Panc1 (cell line): Measurements from ENCODE around the gene EXD3. TPM values are rescaled to one million over a fixed set of nuclear protein-coding genes. Genes with fewer than 3 reads are reported as not detected.

Source experiments
- ATAC-seq: fragments of 200-7000 bp; cut with Tn5 transposase; 2 replicates; pipeline ENCODE4 v1.9.1; 2020; ENCODE audit warnings: mild to moderate bottlenecking, moderate library complexity
- BruUV-seq: library from RNA; stranded (reverse); fragments of 400-500 nt; replicated peaks from 2 replicates; lab custom pipeline; 2021; lab: Mats Ljungman, UMichigan
- CTCF ChIA-PET: fragments of 300-600 bp; sonication (Branson Sonifier 250); formaldehyde crosslinking; loops from one replicate; lab custom pipeline; 2022; ENCODE audit warnings: antibody characterized with exemption; lab: Charles Lee
- POLR2A ChIA-PET: fragments of 300-600 bp; sonication (Branson Sonifier 250); formaldehyde crosslinking; loops from one replicate; lab custom pipeline; 2022; ENCODE audit warnings: antibody characterized with exemption; lab: Charles Lee
- DNase-seq: peaks from one replicate; pipeline ENCODE4 v3.0.0-alpha.2; 2010; ENCODE audit warnings: low read depth, low spot score
- H3K27ac ChIP-seq: 2 replicates; pipeline ENCODE4 v1.5.1; 2011; ENCODE audit warnings: mild to moderate bottlenecking, low read length, inconsistent platforms
- H3K27me3 ChIP-seq: fragments of 200-500 bp; sonication (Bioruptor generic); 2 replicates; pipeline ENCODE4 v1.6.0; 2014; ENCODE audit warnings: low read length, inconsistent platforms; ENCODE audit not compliant: control insufficient read depth, insufficient read depth
- H3K36me3 ChIP-seq: fragments of 200-500 bp; sonication (Bioruptor generic); 2 replicates; pipeline ENCODE4 v1.5.1; 2014; ENCODE audit warnings: inconsistent platforms, mild to moderate bottlenecking, low read length, moderate library complexity; ENCODE audit not compliant: control insufficient read depth, insufficient read depth
- H3K4me1 ChIP-seq: 2 replicates; pipeline ENCODE4 v1.5.1; 2011; ENCODE audit warnings: inconsistent platforms, mild to moderate bottlenecking, low read length, moderate library complexity; ENCODE audit not compliant: control insufficient read depth, insufficient read depth
- H3K4me3 ChIP-seq, 2 experiments: 2 replicates each; pipeline ENCODE4 v1.5.1; 2011 to 2012; ENCODE audit warnings: low read depth in 2 of 2, low read length in 2 of 2, mild to moderate bottlenecking in 2 of 2, inconsistent platforms in 1 of 2, moderate library complexity in 1 of 2
- H3K9me3 ChIP-seq: fragments of 200-500 bp; sonication (Bioruptor generic); 2 replicates; pipeline ENCODE4 v1.5.1; 2014; ENCODE audit warnings: low read depth, mild to moderate bottlenecking, inconsistent platforms, low read length, moderate library complexity; ENCODE audit not compliant: control insufficient read depth, insufficient read depth
- CTCF ChIP-seq: fragments of 450-650 bp; IDR thresholded peaks from 2 replicates; pipeline ENCODE4 v1.5.1; 2017; ENCODE audit warnings: mild to moderate bottlenecking
- POLR2AphosphoS5 ChIP-seq: IDR thresholded peaks from 2 replicates; pipeline ENCODE4 v1.6.1; 2012; ENCODE audit warnings: mild to moderate bottlenecking, low read depth, low read length, moderate library complexity
- REST ChIP-seq, 2 experiments: IDR thresholded peaks; 2 replicates each; pipeline ENCODE4 v1.6.1; 2011 to 2012; ENCODE audit warnings: low read depth in 2 of 2, control low read depth in 1 of 2, low read length in 1 of 2, mild to moderate bottlenecking in 1 of 2, moderate library complexity in 1 of 2; ENCODE audit not compliant: insufficient read depth in 1 of 2
- SIN3A ChIP-seq: IDR thresholded peaks from 2 replicates; pipeline ENCODE4 v1.6.1; 2012; ENCODE audit warnings: low read depth, mild to moderate bottlenecking, low read length, moderate library complexity, borderline replicate concordance; ENCODE audit not compliant: insufficient read depth
- TCF7L2 ChIP-seq: IDR thresholded peaks from 2 replicates; pipeline ENCODE4 v1.6.1; 2011; ENCODE audit warnings: mild to moderate bottlenecking, low read depth, low read length, inconsistent platforms
- in situ Hi-C: cut with HindIII; loops from 2 replicates; pipeline ENCODE4 v1.10.0; 2016; ENCODE audit warnings: low sequenced_read_pairs, low pct_unique_long_range_greater_than_20kb
- intact Hi-C: fragments of 100-400 bp; cut with micrococcal nuclease; formaldehyde crosslinking; loops from one replicate; pipeline ENCODE4 v1.10.0; 2022; ENCODE audit not compliant: unreplicated experiment
- total RNA-seq: library from RNA; stranded (reverse); gene quantifications from one replicate; pipeline ENCODE4 v1.2.1, GENCODE V29; 2021; ENCODE audit not compliant: unreplicated experiment

Gene EXD3
- total RNA-seq, 1 experiment from 2014 or later: 9.2 TPM

- ATAC-seq: no peak
- H3K4me3 ChIP-seq: no peak overlapping the region
- CTCF ChIA-PET: interaction anchor here (0.5 kb wide), 1 partner anchor 18 kb away, joined by 8 read pairs; no protein-coding TSS in a partner anchor
- peaks cover 22% of the 10 kb centered on the region for H3K4me1 ChIP-seq
- no peak for TF ChIP-seq CTCF
- TF ChIP-seq TCF7L2: no peak
- TF ChIP-seq SIN3A: no peak
- TF ChIP-seq POLR2AphosphoS5: no peak
- TF ChIP-seq REST (IDR thresholded peaks at IDR 0.05; ENCODE audit: insufficient read depth in 1 of 2, low read depth in 2 of 2, low read length in 1 of 2): no peak
- intact Hi-C loops: no loop called here
- no peaks in the 10 kb centered on the region for H3K36me3 ChIP-seq
- H3K9me3 ChIP-seq: no peaks in the 10 kb centered on the region
- in situ Hi-C loops: no loop called here
- POLR2A ChIA-PET: no interaction called here
- no peak for DNase-seq
- H3K27me3 ChIP-seq: no peaks in the 10 kb centered on the region
- BruUV-seq: no TSS peak
- H3K27ac ChIP-seq: no peak overlapping the region
These were observed 113.4 kb downstream of the EXD3 start for GRCh38 chr9:137309368-137310188.

GRCh38 chr9:137308057-137308619 is 114.8 kb downstream of the EXD3 start:
- Histone ChIP-seq H3K9me3 (no peaks in the 10 kb centered on the region), H3K27me3 (no peaks in the 10 kb centered on the region), H3K36me3 (no peaks in the 10 kb centered on the region), H3K27ac (no peak overlapping the region), H3K4me1 (peaks cover 35% of the 10 kb centered on the region), H3K4me3 (no peak overlapping the region)
- ChIA-PET POLR2A (no interaction called here), CTCF (no interaction called here)
- DNase-seq (no peak), ATAC-seq (no peak)
- in situ Hi-C loops: no loop called here
- BruUV-seq: no TSS peak
- TF ChIP-seq REST (IDR thresholded peaks at IDR 0.05; ENCODE audit: insufficient read depth in 1 of 2, low read depth in 2 of 2, low read length in 1 of 2): no peak
- TF ChIP-seq SIN3A: no peak
- no peak for TF ChIP-seq POLR2AphosphoS5
- no peak for TF ChIP-seq TCF7L2
- no peak for TF ChIP-seq CTCF
- intact Hi-C loops: no loop called here
